HG03575 (cell line): Measurements from ENCODE around the gene RAMACL.

ENCODE experiments used
- ATAC-seq: cut with Tn5 transposase; IDR thresholded peaks from one replicate; pipeline ENCODE4 v1.9.1; 2021; ENCODE audit not compliant: unreplicated experiment, insufficient number of reproducible peaks, low FRiP score; ENCODE audit errors: extremely low read depth

RAMACL gene

GRCh38 chr6:166618866-166619761, 32.6 kb upstream of the RAMACL start:
- no peak for ATAC-seq

GRCh38 chr6:166618251-166618650, 31.8 kb upstream of the RAMACL start:
- no peak for ATAC-seq

- no peak for ATAC-seq
Observed at GRCh38 chr6:166617359-166617758, 30.9 kb upstream of the RAMACL start.

- ATAC-seq: no peak
Observed at GRCh38 chr6:166616261-166617238, 30.1 kb upstream of the RAMACL start.

GRCh38 chr6:166615059-166615770, 28.7 kb upstream of the RAMACL start:
- ATAC-seq: no peak

- ATAC-seq: no peak
Observed at GRCh38 chr6:166614589-166614988, 28.1 kb upstream of the RAMACL start.

GRCh38 chr6:166614171-166614583, 27.7 kb upstream of the RAMACL start:
- ATAC-seq: no peak

GRCh38 chr6:166613027-166613426, 26.5 kb upstream of the RAMACL start:
- ATAC-seq: no peak

- ATAC-seq: no peak
Observed at GRCh38 chr6:166612471-166612881, 26.0 kb upstream of the RAMACL start.

GRCh38 chr6:166611631-166612030, 25.2 kb upstream of the RAMACL start:
- ATAC-seq: no peak

- ATAC-seq: no peak
Observed at GRCh38 chr6:166610069-166610468, 23.6 kb upstream of the RAMACL start.

GRCh38 chr6:166608774-166609173, 22.3 kb upstream of the RAMACL start:
- ATAC-seq: no peak

GRCh38 chr6:166605752-166606151, 19.3 kb upstream of the RAMACL start:
- ATAC-seq: no peak

GRCh38 chr6:166604911-166605310, 18.4 kb upstream of the RAMACL start:
- no peak for ATAC-seq

GRCh38 chr6:166604328-166604727, 17.9 kb upstream of the RAMACL start:
- ATAC-seq: no peak

GRCh38 chr6:166603043-166603690, 16.7 kb upstream of the RAMACL start:
- no peak for ATAC-seq

GRCh38 chr6:166601956-166602355, 15.5 kb upstream of the RAMACL start:
- no peak for ATAC-seq

GRCh38 chr6:166600931-166601330, 14.5 kb upstream of the RAMACL start:
- no peak for ATAC-seq

GRCh38 chr6:166599205-166599604, 12.7 kb upstream of the RAMACL start:
- ATAC-seq: no peak
